ENCODE results near the gene PRAMEF8.
"Not testable (repeated sequence)": the region's sequence is repeated elsewhere in the genome, so short reads cannot be mapped to it uniquely, and the experiment has no call there.

Gene PRAMEF8

GRCh38 chr1:13239633-13240032 lies 45.3 kb downstream of the PRAMEF8 start:
- H3K4me3 Mint-ChIP-seq; H3K36me3 Mint-ChIP-seq (ENCODE audit: low read depth); H3K27me3 Mint-ChIP-seq (ENCODE audit: low read depth); H3K4me1 Mint-ChIP-seq; H3K27ac Mint-ChIP-seq: not testable (repeated sequence)
- peaks cover 25% of the 10 kb centered on the region for H3K9me3 Mint-ChIP-seq

- not testable (repeated sequence) for H3K4me3 Mint-ChIP-seq; H3K27ac Mint-ChIP-seq; H3K36me3 Mint-ChIP-seq (ENCODE audit: low read depth); H3K4me1 Mint-ChIP-seq
- Mint-ChIP-seq H3K27me3 (ENCODE audit: low read depth) (peaks cover 12% of the 10 kb centered on the region), H3K9me3 (peaks cover 35% of the 10 kb centered on the region)
Measured at GRCh38 chr1:13237572-13237971, 47.4 kb downstream of the PRAMEF8 start.

GRCh38 chr1:13234057-13234456 lies 50.9 kb downstream of the PRAMEF8 start:
- not testable (repeated sequence) for H3K27ac Mint-ChIP-seq; H3K36me3 Mint-ChIP-seq (ENCODE audit: low read depth); H3K4me3 Mint-ChIP-seq; H3K4me1 Mint-ChIP-seq
- Mint-ChIP-seq H3K27me3 (ENCODE audit: low read depth) (peaks cover 13% of the 10 kb centered on the region), H3K9me3 (peaks cover 38% of the 10 kb centered on the region)

DNA sequence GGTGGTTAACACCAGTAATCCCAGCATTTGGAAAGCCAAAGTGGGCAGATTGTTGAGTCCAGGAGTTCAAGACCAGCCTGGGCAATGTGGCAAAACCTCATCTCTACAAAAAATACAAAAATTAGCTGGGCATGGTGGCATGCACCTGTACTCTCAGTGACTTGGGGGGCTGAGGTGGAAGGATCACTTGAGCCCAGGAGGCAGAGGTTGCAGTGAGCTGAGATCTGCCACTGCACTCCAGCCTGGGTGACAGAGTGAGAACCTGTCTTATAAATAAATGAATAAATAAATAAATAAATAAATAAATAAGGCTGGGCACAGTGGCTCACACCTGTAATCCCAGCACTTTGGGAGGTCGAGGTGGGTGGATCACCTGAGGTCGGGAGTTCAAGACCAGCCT lies 52.9 kb downstream of the PRAMEF8 start:
- H3K27ac Mint-ChIP-seq; H3K4me1 Mint-ChIP-seq; H3K36me3 Mint-ChIP-seq (ENCODE audit: low read depth); H3K4me3 Mint-ChIP-seq: not testable (repeated sequence)
- peaks cover 45% of the 10 kb centered on the region for H3K9me3 Mint-ChIP-seq
- peaks cover 14% of the 10 kb centered on the region for H3K27me3 Mint-ChIP-seq (ENCODE audit: low read depth)
